K562 (cell line): ENCODE measurements around the gene PIK3R2. TPM values are rescaled to one million over a fixed set of nuclear protein-coding genes. Genes with fewer than 3 reads are reported as not detected.

ENCODE experiments used
- ADNP ChIP-seq: fragments of 200-800 bp; sonication (Bioruptor generic); IDR thresholded peaks from 2 replicates; pipeline ENCODE4 v1.6.1; 2016; ENCODE audit warnings: missing genetic modification characterization, missing compliant biosample characterization
- ARID1B ChIP-seq: fragments of 450-650 bp; IDR thresholded peaks from 2 replicates; pipeline ENCODE4 v1.6.1; 2016; ENCODE audit warnings: antibody characterized with exemption, mild to moderate bottlenecking, inconsistent platforms
- ATF1 ChIP-seq, 2 experiments: fragments of 450-650 bp in 1 of 2; IDR thresholded peaks; 2 replicates each; pipeline ENCODE4 v1.6.1; 2016; ENCODE audit warnings: missing compliant biosample characterization in 1 of 2, missing genetic modification characterization in 1 of 2
- CBFA2T2 ChIP-seq: fragments of 450-650 bp; conservative IDR thresholded peaks from 2 replicates; pipeline ENCODE4 v1.6.1; 2017; ENCODE audit warnings: mild to moderate bottlenecking
- CREB3 ChIP-seq: fragments of 450-650 bp; conservative IDR thresholded peaks from 2 replicates; pipeline ENCODE4 v1.6.1; 2016; ENCODE audit warnings: missing genetic modification characterization, low read depth, mild to moderate bottlenecking, missing compliant biosample characterization, moderate library complexity
- CXXC5 ChIP-seq: fragments of 250-450 bp; sonication (Bioruptor Pico); IDR thresholded peaks from 2 replicates; pipeline ENCODE4 v1.8.0; 2022; ENCODE audit warnings: inconsistent platforms, mild to moderate bottlenecking, moderate library complexity
- E2F3 ChIP-seq: fragments of 250-450 bp; sonication (Bioruptor Pico); IDR thresholded peaks from 2 replicates; pipeline ENCODE4 v1.4.0; 2020; ENCODE audit warnings: mild to moderate bottlenecking
- FOXJ2 ChIP-seq: fragments of 200-800 bp; sonication (Bioruptor generic); IDR thresholded peaks from 2 replicates; pipeline ENCODE4 v1.6.1; 2016; ENCODE audit warnings: missing genetic modification characterization, missing compliant biosample characterization
- FUS ChIP-seq: fragments of 200-400 bp; formaldehyde crosslinking; optimal IDR thresholded peaks from 2 replicates; pipeline ENCODE3; 2017; ENCODE audit warnings: low read depth, low read length
- NFIX ChIP-seq: fragments of 250-450 bp; sonication (Bioruptor Pico); IDR thresholded peaks from 2 replicates; pipeline ENCODE4 v1.4.0; 2020; ENCODE audit warnings: low read depth, mild to moderate bottlenecking, moderate library complexity
- PML ChIP-seq: IDR thresholded peaks from 2 replicates; pipeline ENCODE4 v1.6.1; 2012; ENCODE audit warnings: low read length, inconsistent platforms
- POLR3A ChIP-seq: IDR thresholded peaks from 2 replicates; pipeline ENCODE4 v1.6.1; 2011; ENCODE audit warnings: borderline replicate concordance, mild to moderate bottlenecking, moderate library complexity; ENCODE audit not compliant: insufficient read length, insufficient read depth; ENCODE audit errors: extremely low read depth
- RBBP5 ChIP-seq: fragments of 200-600 bp; sonication (generic); IDR thresholded peaks from 2 replicates; pipeline ENCODE4 v1.6.1; 2012; ENCODE audit warnings: borderline replicate concordance, mild to moderate bottlenecking, low read length, control low read depth, inconsistent platforms; ENCODE audit not compliant: insufficient read depth, poor library complexity, severe bottlenecking
- RBFOX2 ChIP-seq: fragments of 200-400 bp; formaldehyde crosslinking; IDR thresholded peaks from 2 replicates; pipeline ENCODE4 v1.6.1; 2017; ENCODE audit warnings: low read depth, mild to moderate bottlenecking, low read length, moderate library complexity
- RBM22 ChIP-seq: fragments of 200-400 bp; formaldehyde crosslinking; IDR thresholded peaks from 2 replicates; pipeline ENCODE4 v1.6.1; 2018; ENCODE audit warnings: low read length, low read depth; ENCODE audit not compliant: poor library complexity, severe bottlenecking
- RCOR1 ChIP-seq, 2 experiments: IDR thresholded peaks; 2 replicates each; pipeline ENCODE4 v1.6.1; 2012; ENCODE audit warnings: low read depth in 2 of 2, low read length in 2 of 2, borderline replicate concordance in 1 of 2, improper control_type of control experiment in 1 of 2
- SMARCA4 ChIP-seq: fragments of 450-650 bp; IDR thresholded peaks from 2 replicates; pipeline ENCODE4 v1.6.1; 2016
- TBP ChIP-seq: optimal IDR thresholded peaks from 2 replicates; pipeline ENCODE3; 2011; ENCODE audit warnings: low read depth, low read length, improper control_type of control experiment
- TCF3 ChIP-seq: sonication (generic); formaldehyde crosslinking; IDR thresholded peaks from 2 replicates; pipeline ENCODE4 v1.4.0; 2020; ENCODE audit warnings: mild to moderate bottlenecking, missing genetic modification reagents
- USF1 ChIP-seq: sonication (generic); formaldehyde crosslinking; IDR thresholded peaks from 2 replicates; pipeline ENCODE4 v1.9.0; 2022; ENCODE audit warnings: mild to moderate bottlenecking, missing genetic modification reagents
- ZNF134 ChIP-seq: fragments of 250-450 bp; sonication (Bioruptor Pico); conservative IDR thresholded peaks from 2 replicates; pipeline ENCODE4 v1.4.0; 2020
- ZNF444 ChIP-seq: fragments of 250-450 bp; sonication (Bioruptor Pico); IDR thresholded peaks from 2 replicates; pipeline ENCODE4 v1.4.0; 2020; ENCODE audit warnings: mild to moderate bottlenecking, moderate library complexity
- ZNF589 ChIP-seq: fragments of 200-800 bp; sonication (Bioruptor generic); IDR thresholded peaks from 2 replicates; pipeline ENCODE4 v1.6.1; 2016; ENCODE audit warnings: low read depth, missing genetic modification characterization, missing compliant biosample characterization
- polyA plus RNA-seq, 8 experiments: library from polyadenylated mRNA; depleted of rRNA in 4 of 8; stranded (reverse) in 5 of 8; unstranded in 3 of 8; fragments of >200 nt; fragmentation: Nextera tagmentation in 2 of 8; fragmentation: Illumina TruSeq in 1 of 8; extraction: Ambion mirVana in 2 of 8; extraction: Trizol in 1 of 8; gene quantifications; 2 replicates each; pipeline versions ENCODE4 v1.2.1 to v1.2.3, GENCODE V29; 2011 to 2014; ENCODE audit warnings: inconsistent platforms in 1 of 8, missing spikeins in 1 of 8
- total RNA-seq, 7 experiments: library from RNA; depleted of rRNA in 6 of 7; stranded (reverse); fragments of >200 nt in 6 of 7; fragmentation: Illumina TruSeq in 2 of 7; extraction: Trizol in 2 of 7; gene quantifications; 2 replicates each; pipeline versions ENCODE4 v1.2.1 to v1.2.3, GENCODE V29; 2011 to 2021; ENCODE audit warnings: low replicate concordance in 1 of 7
- TF ChIP-seq, protein P1 (sequence below): fragments of 450-650 bp; IDR thresholded peaks from one replicate; pipeline ENCODE4 v1.6.1; 2018; ENCODE audit warnings: mild to moderate bottlenecking, moderate library complexity; ENCODE audit not compliant: partially characterized antibody

Gene PIK3R2
- total and polyA plus RNA-seq, 9 of the 15 experiments (the other 6 are each of a cell fraction or from before 2014, with no cell fraction given), result 0.39 to 37.9 (median 5.3) TPM

DNA sequence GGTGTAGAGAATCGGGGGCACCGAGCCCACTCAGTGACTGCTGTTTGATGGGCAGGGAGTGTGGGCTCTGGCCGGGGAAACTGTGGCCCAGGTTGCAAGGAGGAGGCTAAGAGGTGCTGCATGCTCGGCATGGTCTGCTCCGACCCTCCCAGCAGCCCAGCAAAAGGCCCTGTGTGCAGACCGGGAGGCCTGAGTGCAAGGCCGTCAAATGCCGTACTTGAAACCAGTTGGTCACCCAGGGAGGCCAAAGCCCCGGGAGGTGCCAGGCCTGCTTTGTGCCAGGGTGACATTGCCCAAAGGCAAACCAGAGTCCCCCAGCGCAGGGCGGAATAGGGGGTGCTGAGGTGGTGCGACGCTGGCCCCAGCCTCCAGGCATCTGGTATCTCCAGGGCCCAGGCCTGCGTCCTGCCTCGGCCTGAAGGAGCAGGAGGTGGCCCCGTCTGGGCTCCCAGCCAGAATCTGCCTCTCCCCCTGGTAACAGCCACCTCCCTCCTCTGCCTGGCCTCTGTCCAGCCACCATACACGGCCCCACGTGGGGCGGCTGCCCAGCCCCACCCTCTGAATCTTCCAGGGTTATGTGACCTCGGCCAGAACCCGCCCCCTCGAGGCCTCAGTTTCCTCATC, 4.0 kb downstream of the PIK3R2 start (continued):
- TF ChIP-seq, protein P1, sequence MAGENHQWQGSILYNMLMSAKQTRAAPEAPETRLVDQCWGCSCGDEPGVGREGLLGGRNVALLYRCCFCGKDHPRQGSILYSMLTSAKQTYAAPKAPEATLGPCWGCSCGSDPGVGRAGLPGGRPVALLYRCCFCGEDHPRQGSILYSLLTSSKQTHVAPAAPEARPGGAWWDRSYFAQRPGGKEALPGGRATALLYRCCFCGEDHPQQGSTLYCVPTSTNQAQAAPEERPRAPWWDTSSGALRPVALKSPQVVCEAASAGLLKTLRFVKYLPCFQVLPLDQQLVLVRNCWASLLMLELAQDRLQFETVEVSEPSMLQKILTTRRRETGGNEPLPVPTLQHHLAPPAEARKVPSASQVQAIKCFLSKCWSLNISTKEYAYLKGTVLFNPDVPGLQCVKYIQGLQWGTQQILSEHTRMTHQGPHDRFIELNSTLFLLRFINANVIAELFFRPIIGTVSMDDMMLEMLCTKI, result no peak
- TF ChIP-seq RBFOX2 (peak; percentile 64), ZNF134 (no peak), TCF3 (CRISPR knock-in tag) (peak; percentile 91), SMARCA4 (peak; percentile 88), FUS (no peak), FOXJ2 (tag) (no peak), NFIX (CRISPR knock-in tag) (peak; percentile 50; the same call in 1 of the 2 replicates), ZNF589 (CRISPR knock-in tag) (0 out of 2 replicates have a peak, but pooled peaks have one; percentile 68), RCOR1 (IDR thresholded peaks at IDR 0.05; ENCODE audit: borderline replicate concordance in 1 of 2, low read depth in 2 of 2, low read length in 2 of 2) (peak in 1 of 2 experiments; percentile 74; a peak in 1 of 4 replicates), CXXC5 (CRISPR knock-in tag) (peak; percentile 91), ATF1 (CRISPR knock-in tag; IDR thresholded peaks at IDR 0.05) (no peak), ATF1 (tag; IDR thresholded peaks at IDR 0.05) (peak; percentile 54; the same call in 1 of the 2 replicates), TBP (peak; percentile 30), ADNP (tag) (no peak), POLR3A (no peak), PML (peak; percentile 53; the same call in 1 of the 2 replicates), CBFA2T2 (peak; percentile 81), E2F3 (CRISPR knock-in tag) (no peak), ARID1B (peak; percentile 95), RBBP5 (peak; percentile 64), RBM22 (peak; percentile 60), CREB3 (0 out of 2 replicates have a peak, but pooled peaks have one; percentile 43), USF1 (CRISPR knock-in tag) (peak; percentile 95), ZNF444 (CRISPR knock-in tag) (0 out of 2 replicates have a peak, but pooled peaks have one; percentile 30)
